GM23338 (cell line): ENCODE data around the gene ARHGEF9. TPM values are rescaled to one million over a fixed set of nuclear protein-coding genes. Genes with fewer than 3 reads are reported as not detected.

Experiments
- ATAC-seq: fragments of 200-7000 bp; cut with Tn5 transposase; 3 replicates; pipeline ENCODE4 v1.9.1; 2020
- DNase-seq: peaks from one replicate; pipeline ENCODE4 v3.0.0-alpha.2; 2015; ENCODE audit warnings: low spot score
- H2AFZ ChIP-seq: fragments of 200-600 bp; sonication (generic); 2 replicates; pipeline ENCODE4 v1.8.0; 2016; ENCODE audit warnings: antibody characterized with exemption, mild to moderate bottlenecking, moderate library complexity
- H3F3A ChIP-seq: fragments of 200-600 bp; sonication (generic); replicated peaks from 2 replicates; pipeline ENCODE4 v1.8.0; 2017; ENCODE audit warnings: antibody characterized with exemption, mixed run types, low read depth
- H3K27ac ChIP-seq: fragments of 200-600 bp; sonication (generic); 2 replicates; pipeline ENCODE4 v1.6.1; 2016; ENCODE audit warnings: low read depth
- H3K27me3 ChIP-seq: fragments of 200-600 bp; sonication (generic); 2 replicates; pipeline ENCODE4 v1.8.0; 2016; ENCODE audit warnings: mild to moderate bottlenecking, mixed run types, moderate library complexity; ENCODE audit not compliant: insufficient read depth
- H3K36me3 ChIP-seq: fragments of 200-600 bp; sonication (generic); 2 replicates; pipeline ENCODE4 v1.8.0; 2016; ENCODE audit warnings: mild to moderate bottlenecking; ENCODE audit not compliant: insufficient read depth
- H3K4me1 ChIP-seq: fragments of 200-600 bp; sonication (generic); 2 replicates; pipeline ENCODE4 v1.8.0; 2016; ENCODE audit warnings: mild to moderate bottlenecking, moderate library complexity; ENCODE audit not compliant: insufficient read depth
- H3K4me2 ChIP-seq: fragments of 200-600 bp; sonication (generic); 2 replicates; pipeline ENCODE4 v1.7.1; 2017; ENCODE audit warnings: mixed run types
- H3K4me3 ChIP-seq: fragments of 200-600 bp; sonication (generic); 2 replicates; pipeline ENCODE4 v1.6.1; 2016; ENCODE audit warnings: mixed run types
- H3K79me2 ChIP-seq: fragments of 200-600 bp; sonication (generic); replicated peaks from 2 replicates; pipeline ENCODE4 v1.8.0; 2017; ENCODE audit warnings: mild to moderate bottlenecking; ENCODE audit not compliant: insufficient read depth
- H3K9me2 ChIP-seq: fragments of 200-600 bp; sonication (generic); 2 replicates; pipeline ENCODE4 v1.8.0; 2017; ENCODE audit not compliant: insufficient read depth
- H4K20me1 ChIP-seq: fragments of 200-600 bp; sonication (generic); replicated peaks from 2 replicates; pipeline ENCODE4 v1.8.0; 2017; ENCODE audit warnings: mild to moderate bottlenecking; ENCODE audit not compliant: insufficient read depth
- H3K27ac Mint-ChIP-seq: 2 replicates; pipeline ENCODE4 v1.8.0; 2020; ENCODE audit warnings: inconsistent platforms, mild to moderate bottlenecking, moderate library complexity, mixed read lengths
- H3K27me3 Mint-ChIP-seq: 3 replicates; pipeline ENCODE4 v1.8.0; 2022; ENCODE audit warnings: low read depth, mild to moderate bottlenecking, moderate library complexity, mixed read lengths, inconsistent platforms; ENCODE audit not compliant: insufficient read depth, poor library complexity
- H3K36me3 Mint-ChIP-seq: 3 replicates; pipeline ENCODE4 v1.8.0; 2021; ENCODE audit warnings: low read depth, mild to moderate bottlenecking, inconsistent platforms, moderate library complexity, mixed read lengths
- H3K4me1 Mint-ChIP-seq: 3 replicates; pipeline ENCODE4 v1.8.0; 2020; ENCODE audit warnings: mild to moderate bottlenecking, inconsistent platforms, mixed read lengths
- H3K4me3 Mint-ChIP-seq: 3 replicates; pipeline ENCODE4 v1.8.0; 2021; ENCODE audit warnings: moderate library complexity, mild to moderate bottlenecking, inconsistent platforms, mixed read lengths
- H3K9me3 Mint-ChIP-seq: 3 replicates; pipeline ENCODE4 v1.8.0; 2020; ENCODE audit warnings: moderate library complexity, mild to moderate bottlenecking, inconsistent platforms, mixed read lengths
- EZH2phosphoT487 ChIP-seq: fragments of 200-600 bp; sonication (generic); IDR thresholded peaks from one replicate; pipeline ENCODE4 v1.8.1; 2018; ENCODE audit warnings: antibody characterized with exemption; ENCODE audit not compliant: unreplicated experiment
- NANOG ChIP-seq: IDR thresholded peaks from 2 replicates; pipeline ENCODE4 v1.6.1; 2016; ENCODE audit warnings: antibody characterized with exemption, borderline replicate concordance
- POLR2AphosphoS5 ChIP-seq: IDR thresholded peaks from 2 replicates; pipeline ENCODE4 v1.6.1; 2016; ENCODE audit warnings: antibody characterized with exemption, low read depth
- ZNF114 ChIP-seq: fragments of 250-450 bp; sonication (Bioruptor Pico); IDR thresholded peaks from 2 replicates; pipeline ENCODE4 v1.5.0; 2020; ENCODE audit warnings: mild to moderate bottlenecking, moderate library complexity
- ZNF331 ChIP-seq: fragments of 250-450 bp; sonication (Bioruptor Pico); IDR thresholded peaks from 2 replicates; pipeline ENCODE4 v1.5.0; 2020; ENCODE audit warnings: low read depth, mild to moderate bottlenecking, moderate library complexity
- ZNF462 ChIP-seq: fragments of 250-450 bp; sonication (Bioruptor Pico); IDR thresholded peaks from 2 replicates; pipeline ENCODE4 v1.5.0; 2020; ENCODE audit warnings: mild to moderate bottlenecking, moderate library complexity
- polyA plus RNA-seq: library from polyadenylated mRNA; unstranded; fragments of >200 nt; fragmentation: Nextera tagmentation; extraction: Ambion mirVana; gene quantifications from 2 replicates; pipeline ENCODE4 v1.2.1, GENCODE V29; 2016
- total RNA-seq: library from RNA; depleted of rRNA; stranded (reverse); fragments of >200 nt; shearing (Covaris generic); gene quantifications from 2 replicates; pipeline ENCODE4 v1.2.3, GENCODE V29; 2014
- TF ChIP-seq, protein P1 (sequence below): IDR thresholded peaks from one replicate; pipeline ENCODE4 v1.6.1; 2018; ENCODE audit warnings: antibody characterized with exemption; ENCODE audit not compliant: unreplicated experiment

The ARHGEF9 gene
- total and polyA plus RNA-seq, 2 experiments from 2014 or later: 23.1 to 35.9 TPM

- peaks cover 62% of the 10 kb centered on the region for H3K79me2 ChIP-seq
- no peak overlapping the region for H3K27ac Mint-ChIP-seq
- ATAC-seq (no peak), DNase-seq (no peak)
- no peak overlapping the region for H3K4me3 ChIP-seq
- no peaks in the 10 kb centered on the region for H3K27me3 ChIP-seq
- H2AFZ ChIP-seq: no peak overlapping the region
- no peaks in the 10 kb centered on the region for H3K9me2 ChIP-seq
- peaks cover 32% of the 10 kb centered on the region for H3K9me3 Mint-ChIP-seq
- peaks cover 2% of the 10 kb centered on the region for H3K27me3 Mint-ChIP-seq
- TF ChIP-seq ZNF462 (CRISPR knock-in tag): no peak
- no peak for TF ChIP-seq NANOG
- TF ChIP-seq EZH2phosphoT487: no peak
- TF ChIP-seq ZNF331: no peak
- TF ChIP-seq POLR2AphosphoS5: no peak
- TF ChIP-seq ZNF114 (CRISPR knock-in tag): no peak
- H3K36me3 ChIP-seq: 0 out of 2 replicates have a peak, but pooled peaks cover 4% of the 10 kb centered on the region
- H3K27ac ChIP-seq: no peak overlapping the region
- peaks cover 54% of the 10 kb centered on the region for H3K36me3 Mint-ChIP-seq
- H3K4me3 Mint-ChIP-seq: no peak overlapping the region
- H3K4me1 ChIP-seq: no peaks in the 10 kb centered on the region
- H4K20me1 ChIP-seq: no peaks in the 10 kb centered on the region; the same call in 1 of the 2 replicates
- no peak overlapping the region for H3K4me2 ChIP-seq
- H3F3A ChIP-seq: no peaks in the 10 kb centered on the region
- H3K4me1 Mint-ChIP-seq: peaks cover 8% of the 10 kb centered on the region
Observed at GRCh38 chrX:63768760-63769159, 16.3 kb downstream of the ARHGEF9 start.

DNA sequence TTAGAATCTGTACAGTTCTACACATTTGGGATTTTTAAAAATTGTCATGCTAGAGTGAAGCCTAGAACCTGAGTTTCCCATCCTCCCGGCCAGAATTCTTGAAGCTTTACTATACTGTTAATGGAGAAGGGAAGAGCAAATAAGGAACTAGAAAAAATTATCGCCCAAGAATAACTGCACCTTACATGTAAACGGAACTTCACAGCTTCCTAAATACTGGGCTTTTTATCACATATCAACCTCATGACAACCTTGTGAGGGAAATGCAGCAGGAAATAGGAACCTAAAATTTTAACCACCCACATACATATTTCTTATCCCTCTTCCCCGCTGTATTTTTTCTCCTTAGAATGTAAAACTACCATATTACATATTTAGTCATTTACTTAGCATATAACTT is 19.3 kb downstream of the ARHGEF9 start:
- H3K27me3 ChIP-seq: no peaks in the 10 kb centered on the region
- no peaks in the 10 kb centered on the region; the same call in 1 of the 2 replicates for H4K20me1 ChIP-seq
- H2AFZ ChIP-seq: no peak overlapping the region
- Mint-ChIP-seq H3K27me3 (peaks cover 2% of the 10 kb centered on the region), H3K27ac (no peak overlapping the region), H3K4me3 (no peak overlapping the region), H3K36me3 (peaks cover 36% of the 10 kb centered on the region), H3K4me1 (peaks cover 22% of the 10 kb centered on the region; the same call in 2 of the 3 replicates), H3K9me3 (peaks cover 24% of the 10 kb centered on the region)
- no peaks in the 10 kb centered on the region for H3F3A ChIP-seq
- H3K79me2 ChIP-seq: peaks cover 39% of the 10 kb centered on the region
- DNase-seq (no peak), ATAC-seq (no peak)
- no peak overlapping the region for H3K4me2 ChIP-seq
- H3K4me3 ChIP-seq: no peak overlapping the region
- no peaks in the 10 kb centered on the region for H3K9me2 ChIP-seq
- TF ChIP-seq, protein P1, sequence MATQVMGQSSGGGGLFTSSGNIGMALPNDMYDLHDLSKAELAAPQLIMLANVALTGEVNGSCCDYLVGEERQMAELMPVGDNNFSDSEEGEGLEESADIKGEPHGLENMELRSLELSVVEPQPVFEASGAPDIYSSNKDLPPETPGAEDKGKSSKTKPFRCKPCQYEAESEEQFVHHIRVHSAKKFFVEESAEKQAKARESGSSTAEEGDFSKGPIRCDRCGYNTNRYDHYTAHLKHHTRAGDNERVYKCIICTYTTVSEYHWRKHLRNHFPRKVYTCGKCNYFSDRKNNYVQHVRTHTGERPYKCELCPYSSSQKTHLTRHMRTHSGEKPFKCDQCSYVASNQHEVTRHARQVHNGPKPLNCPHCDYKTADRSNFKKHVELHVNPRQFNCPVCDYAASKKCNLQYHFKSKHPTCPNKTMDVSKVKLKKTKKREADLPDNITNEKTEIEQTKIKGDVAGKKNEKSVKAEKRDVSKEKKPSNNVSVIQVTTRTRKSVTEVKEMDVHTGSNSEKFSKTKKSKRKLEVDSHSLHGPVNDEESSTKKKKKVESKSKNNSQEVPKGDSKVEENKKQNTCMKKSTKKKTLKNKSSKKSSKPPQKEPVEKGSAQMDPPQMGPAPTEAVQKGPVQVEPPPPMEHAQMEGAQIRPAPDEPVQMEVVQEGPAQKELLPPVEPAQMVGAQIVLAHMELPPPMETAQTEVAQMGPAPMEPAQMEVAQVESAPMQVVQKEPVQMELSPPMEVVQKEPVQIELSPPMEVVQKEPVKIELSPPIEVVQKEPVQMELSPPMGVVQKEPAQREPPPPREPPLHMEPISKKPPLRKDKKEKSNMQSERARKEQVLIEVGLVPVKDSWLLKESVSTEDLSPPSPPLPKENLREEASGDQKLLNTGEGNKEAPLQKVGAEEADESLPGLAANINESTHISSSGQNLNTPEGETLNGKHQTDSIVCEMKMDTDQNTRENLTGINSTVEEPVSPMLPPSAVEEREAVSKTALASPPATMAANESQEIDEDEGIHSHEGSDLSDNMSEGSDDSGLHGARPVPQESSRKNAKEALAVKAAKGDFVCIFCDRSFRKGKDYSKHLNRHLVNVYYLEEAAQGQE: no peak
- TF ChIP-seq ZNF331: no peak
- H3K36me3 ChIP-seq: 0 out of 2 replicates have a peak, but pooled peaks cover 4% of the 10 kb centered on the region
- H3K4me1 ChIP-seq: no peaks in the 10 kb centered on the region; the same call in 1 of the 2 replicates
- no peak overlapping the region for H3K27ac ChIP-seq
